Endothelial cell of umbilical vein (primary cell): Measurements from ENCODE around the gene CLDN16. TPM values are rescaled to one million over a fixed set of nuclear protein-coding genes. Genes with fewer than 3 reads are reported as not detected.

Experiments
- BruUV-seq: library from RNA; stranded (reverse); fragments of 400-500 nt; replicated peaks from 2 replicates; lab custom pipeline; 2021; lab: Mats Ljungman, UMichigan
- CTCF ChIA-PET: fragments of 300-600, 350-600 bp; sonication (Branson Sonifier 250); formaldehyde crosslinking; loops from one replicate; lab custom pipeline; 2021; ENCODE audit warnings: antibody characterized with exemption, inconsistent platforms; lab: Charles Lee
- POLR2A ChIA-PET: fragments of 300-600, 350-600 bp; sonication (Branson Sonifier 250); formaldehyde crosslinking; loops from one replicate; lab custom pipeline; 2021; ENCODE audit warnings: antibody characterized with exemption, inconsistent platforms; lab: Charles Lee
- DNase-seq: peaks from one replicate; pipeline ENCODE4 v3.0.0-alpha.2; 2011; ENCODE audit warnings: low read depth, low spot score
- FAIRE-seq: peaks from 2 replicates; lab custom pipeline; 2011; peaks lifted over from hg19 to GRCh38; lab: Jason Lieb, UNC
- H2AFZ ChIP-seq: 2 replicates; pipeline ENCODE4 v1.6.0; 2012; ENCODE audit warnings: low read depth, low read length, control low read depth, inconsistent platforms
- H3K27ac ChIP-seq: 2 replicates; pipeline ENCODE4 v1.5.1; 2011; ENCODE audit warnings: low read depth, mild to moderate bottlenecking, control low read depth, low read length, moderate library complexity; ENCODE audit not compliant: insufficient read depth
- H3K27me3 ChIP-seq, 2 experiments: 2 replicates each; pipeline versions ENCODE4 v1.6.0 to v1.6.1; 2011; ENCODE audit warnings: low read length in 2 of 2, mixed read lengths in 1 of 2; ENCODE audit not compliant: control insufficient read depth in 2 of 2, insufficient read depth in 2 of 2
- H3K36me3 ChIP-seq, 2 experiments: 2 replicates in 1 of 2; 3 replicates in 1 of 2; pipeline ENCODE4 v1.5.1; 2011; ENCODE audit warnings: low read length in 2 of 2, mild to moderate bottlenecking in 1 of 2, moderate library complexity in 1 of 2; ENCODE audit not compliant: control insufficient read depth in 2 of 2, insufficient read depth in 2 of 2; ENCODE audit errors: extremely low read depth in 1 of 2
- H3K4me1 ChIP-seq: 3 replicates; pipeline ENCODE4 v1.5.1; 2011; ENCODE audit warnings: mild to moderate bottlenecking, low read length; ENCODE audit not compliant: control insufficient read depth, insufficient read depth; ENCODE audit errors: extremely low read depth
- H3K4me2 ChIP-seq: 2 replicates; pipeline ENCODE4 v1.6.1; 2011; ENCODE audit warnings: low read length, control low read depth, mixed read lengths; ENCODE audit not compliant: insufficient read depth
- H3K4me3 ChIP-seq, 3 experiments: fragments of 200-600 bp in 1 of 3; sonication (generic), shearing (Covaris generic) in 1 of 3; replicated peaks in 1 of 3; 2 replicates each; pipeline ENCODE4 v1.5.1; 2011 to 2016; ENCODE audit warnings: control low read depth in 3 of 3, low read length in 3 of 3, mild to moderate bottlenecking in 2 of 3, inconsistent platforms in 1 of 3, low read depth in 1 of 3, moderate library complexity in 1 of 3; ENCODE audit not compliant: insufficient read depth in 1 of 3
- H3K79me2 ChIP-seq: 2 replicates; pipeline ENCODE4 v1.6.0; 2012; ENCODE audit warnings: low read length, inconsistent platforms; ENCODE audit not compliant: control insufficient read depth, insufficient read depth
- H3K9ac ChIP-seq: replicated peaks from 2 replicates; pipeline ENCODE3; 2011; ENCODE audit warnings: low read length, control low read depth; ENCODE audit not compliant: insufficient read depth; ENCODE audit errors: extremely low read depth
- H3K9me1 ChIP-seq: replicated peaks from 3 replicates; pipeline ENCODE4 v1.6.0; 2011; ENCODE audit warnings: mild to moderate bottlenecking, low read length; ENCODE audit not compliant: control insufficient read depth, insufficient read depth; ENCODE audit errors: extremely low read depth
- H3K9me3 ChIP-seq: replicated peaks from 2 replicates; pipeline ENCODE4 v1.5.1; 2012; ENCODE audit warnings: low read length, inconsistent platforms; ENCODE audit not compliant: control insufficient read depth, insufficient read depth
- H4K20me1 ChIP-seq: replicated peaks from 2 replicates; pipeline ENCODE3; 2011; ENCODE audit warnings: mild to moderate bottlenecking, low read length; ENCODE audit not compliant: control insufficient read depth, insufficient read depth; ENCODE audit errors: extremely low read depth
- EZH2 ChIP-seq: IDR thresholded peaks from 2 replicates; pipeline ENCODE4 v1.6.1; 2012; ENCODE audit warnings: borderline replicate concordance, low read depth, mild to moderate bottlenecking, moderate library complexity, low read length, inconsistent platforms; ENCODE audit not compliant: severe bottlenecking
- FOS ChIP-seq: IDR thresholded peaks from 2 replicates; pipeline ENCODE4 v1.6.1; 2011; ENCODE audit warnings: mild to moderate bottlenecking, low read length, moderate library complexity, borderline replicate concordance; ENCODE audit not compliant: insufficient read depth
- GATA2 ChIP-seq: IDR thresholded peaks from 2 replicates; pipeline ENCODE4 v1.7.0; 2011; ENCODE audit warnings: low read depth, mild to moderate bottlenecking, moderate library complexity, mixed read lengths, low read length; ENCODE audit not compliant: insufficient read length, insufficient read depth
- JUN ChIP-seq: IDR thresholded peaks from 2 replicates; pipeline ENCODE4 v1.6.1; 2011; ENCODE audit warnings: borderline replicate concordance, low read depth; ENCODE audit not compliant: insufficient read length, insufficient read depth
- MYC ChIP-seq: IDR thresholded peaks from one replicate; pipeline ENCODE4 v1.6.1; 2011; ENCODE audit warnings: mild to moderate bottlenecking, low read depth, low read length
- POLR2A ChIP-seq: IDR thresholded peaks from 2 replicates; pipeline ENCODE4 v1.6.1; 2012; ENCODE audit warnings: low read depth, mild to moderate bottlenecking, control low read depth, low read length
- POLR2AphosphoS5 ChIP-seq: IDR thresholded peaks from 2 replicates; pipeline ENCODE4 v1.6.1; 2012; ENCODE audit warnings: low read depth, mild to moderate bottlenecking, control low read depth, low read length, moderate library complexity; ENCODE audit not compliant: insufficient read depth
- dilution Hi-C: fragments of 300-500 bp; cut with MboI; formaldehyde crosslinking; loops from one replicate; pipeline ENCODE4 v1.15.0; 2019; ENCODE audit warnings: low sequenced_read_pairs; ENCODE audit not compliant: extremely low pct_ligation_motif_present
- intact Hi-C: fragments of 100-400 bp; cut with micrococcal nuclease; formaldehyde crosslinking; loops from one replicate; pipeline ENCODE4 v1.10.0; 2022
- polyA plus RNA-seq, 4 experiments: library from polyadenylated mRNA; depleted of rRNA in 3 of 4; stranded (reverse) in 3 of 4; unstranded in 1 of 4; fragments of >200 nt; gene quantifications; 2 replicates each; pipeline versions ENCODE4 v1.2.1 to v1.2.3, GENCODE V29; 2011 to 2012; ENCODE audit warnings: missing spikeins in 1 of 4
- total RNA-seq: library from RNA; stranded (reverse); gene quantifications from 2 replicates; pipeline ENCODE4 v1.2.3, GENCODE V29; 2021
- TF ChIP-seq, protein P1 (sequence below), 2 donors: IDR thresholded peaks; 1 replicate in 1 of 2; 2 replicates in 1 of 2; pipeline ENCODE4 v1.5.1; 2011; ENCODE audit warnings: low read length in 2 of 2, mild to moderate bottlenecking in 2 of 2, moderate library complexity in 2 of 2, control low read depth in 1 of 2, inconsistent platforms in 1 of 2, low read depth in 1 of 2; ENCODE audit not compliant: insufficient read depth in 1 of 2; ENCODE audit errors: extremely low read depth in 1 of 2
- TF ChIP-seq, protein P2 (sequence below): IDR thresholded peaks from 2 replicates; pipeline ENCODE4 v1.6.1; 2011; ENCODE audit not compliant: insufficient read depth, insufficient read length

Gene CLDN16
- total and polyA plus RNA-seq, 2 donors (not counting 3 experiments of a cell fraction or from before 2014, with no cell fraction given) = 0.01 TPM; not detected in 1

DNA sequence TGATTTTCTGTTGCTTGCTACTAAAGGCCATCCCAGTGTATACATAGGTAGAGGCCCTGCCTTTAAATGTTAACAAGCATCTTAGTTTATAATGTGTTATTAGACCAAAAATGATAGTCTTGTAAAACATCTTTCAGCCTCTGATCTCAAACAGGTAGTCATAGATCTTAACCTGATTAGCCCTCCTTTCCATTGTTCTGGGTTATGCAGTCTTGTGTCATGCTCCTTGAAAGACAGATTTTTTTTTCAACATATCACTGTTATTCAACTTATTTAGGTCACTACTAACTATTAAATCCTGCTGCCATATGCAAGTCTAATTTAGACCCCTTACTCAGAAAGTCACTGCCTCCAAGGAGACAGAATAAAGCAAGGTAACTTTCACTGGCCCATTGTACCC lies 19.1 kb upstream of the CLDN16 start:
- intact Hi-C loops = no loop called here
- H3K27me3 ChIP-seq = peaks cover 0 to 1% of the 10 kb centered on the region in 2 experiments
- H3K9me3 ChIP-seq = no peaks in the 10 kb centered on the region
- dilution Hi-C loops = no loop called here
- H3K9ac ChIP-seq = no peak overlapping the region
- no peak overlapping the region for H3K27ac ChIP-seq
- no peak overlapping the region for H3K4me2 ChIP-seq
- TF ChIP-seq JUN (no peak), POLR2AphosphoS5 (no peak), MYC (no peak), POLR2A (no peak), FOS (no peak), GATA2 (no peak), EZH2 (no peak)
- TF ChIP-seq, protein P1, sequence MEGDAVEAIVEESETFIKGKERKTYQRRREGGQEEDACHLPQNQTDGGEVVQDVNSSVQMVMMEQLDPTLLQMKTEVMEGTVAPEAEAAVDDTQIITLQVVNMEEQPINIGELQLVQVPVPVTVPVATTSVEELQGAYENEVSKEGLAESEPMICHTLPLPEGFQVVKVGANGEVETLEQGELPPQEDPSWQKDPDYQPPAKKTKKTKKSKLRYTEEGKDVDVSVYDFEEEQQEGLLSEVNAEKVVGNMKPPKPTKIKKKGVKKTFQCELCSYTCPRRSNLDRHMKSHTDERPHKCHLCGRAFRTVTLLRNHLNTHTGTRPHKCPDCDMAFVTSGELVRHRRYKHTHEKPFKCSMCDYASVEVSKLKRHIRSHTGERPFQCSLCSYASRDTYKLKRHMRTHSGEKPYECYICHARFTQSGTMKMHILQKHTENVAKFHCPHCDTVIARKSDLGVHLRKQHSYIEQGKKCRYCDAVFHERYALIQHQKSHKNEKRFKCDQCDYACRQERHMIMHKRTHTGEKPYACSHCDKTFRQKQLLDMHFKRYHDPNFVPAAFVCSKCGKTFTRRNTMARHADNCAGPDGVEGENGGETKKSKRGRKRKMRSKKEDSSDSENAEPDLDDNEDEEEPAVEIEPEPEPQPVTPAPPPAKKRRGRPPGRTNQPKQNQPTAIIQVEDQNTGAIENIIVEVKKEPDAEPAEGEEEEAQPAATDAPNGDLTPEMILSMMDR (IDR thresholded peaks at IDR 0.05; ENCODE audit: extremely low read depth in 1 of 2, insufficient read depth in 1 of 2, low read depth in 1 of 2, low read length in 2 of 2) = no peak
- TF ChIP-seq, protein P2, sequence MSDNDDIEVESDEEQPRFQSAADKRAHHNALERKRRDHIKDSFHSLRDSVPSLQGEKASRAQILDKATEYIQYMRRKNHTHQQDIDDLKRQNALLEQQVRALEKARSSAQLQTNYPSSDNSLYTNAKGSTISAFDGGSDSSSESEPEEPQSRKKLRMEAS = no peak
- FAIRE-seq = no peak
- ChIA-PET POLR2A (no interaction called here), CTCF (interaction anchor here (1.4 kb wide), 1 partner anchor 15 kb away, joined by 4 read pairs; no protein-coding TSS in a partner anchor)
- no peak for DNase-seq
- no TSS peak for BruUV-seq
- H3K4me1 ChIP-seq = no peaks in the 10 kb centered on the region
- H2AFZ ChIP-seq = no peak overlapping the region
- no peaks in the 10 kb centered on the region for H4K20me1 ChIP-seq
- H3K79me2 ChIP-seq = no peaks in the 10 kb centered on the region
- no peak overlapping the region for H3K4me3 ChIP-seq
- H3K36me3 ChIP-seq = no peaks in the 10 kb centered on the region
- H3K9me1 ChIP-seq = no peaks in the 10 kb centered on the region
